Measurements from ENCODE around the gene KCNK15.

Gene KCNK15

DNA sequence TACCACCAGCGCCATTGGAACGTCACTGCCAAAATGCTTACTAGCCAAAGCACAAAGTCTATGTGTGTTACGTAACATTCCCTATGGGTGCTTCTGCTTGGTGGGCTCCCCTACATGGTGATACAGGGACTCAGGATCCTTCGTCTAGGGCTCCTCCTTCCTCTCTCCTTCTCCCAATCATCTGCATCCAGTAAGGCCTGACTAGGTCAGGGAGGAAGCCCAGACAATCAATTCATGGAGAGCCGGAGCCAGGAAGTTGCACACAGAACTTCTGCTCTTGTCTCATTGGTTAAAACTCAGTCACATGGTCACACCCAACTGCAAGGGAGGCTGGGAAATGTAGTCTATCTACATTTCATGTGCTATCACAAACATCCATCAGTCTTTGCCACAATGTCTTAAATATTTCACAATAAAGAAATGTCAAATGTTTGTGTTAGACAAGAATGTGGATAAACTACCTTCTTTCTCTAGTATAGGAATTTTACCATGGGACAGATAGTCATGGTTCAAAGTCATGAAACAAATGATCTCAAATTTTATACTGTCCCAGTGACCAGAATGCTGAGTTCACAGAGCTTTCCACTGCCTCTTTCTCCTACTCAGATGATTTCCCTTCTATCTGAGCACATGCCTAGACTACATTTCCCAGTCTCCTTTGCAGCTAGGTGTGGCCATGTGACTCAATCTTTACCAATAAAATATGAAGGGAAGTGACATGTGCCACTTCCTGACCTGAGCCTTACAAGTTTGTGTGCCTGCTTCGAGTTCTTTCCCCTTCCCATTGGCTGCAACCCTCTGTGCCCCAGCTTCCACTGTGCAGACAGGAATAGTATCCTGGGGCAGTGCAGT lies 9.3 kb upstream of the KCNK15 start:
- peak; percentile 76 for DNase-seq

DNA sequence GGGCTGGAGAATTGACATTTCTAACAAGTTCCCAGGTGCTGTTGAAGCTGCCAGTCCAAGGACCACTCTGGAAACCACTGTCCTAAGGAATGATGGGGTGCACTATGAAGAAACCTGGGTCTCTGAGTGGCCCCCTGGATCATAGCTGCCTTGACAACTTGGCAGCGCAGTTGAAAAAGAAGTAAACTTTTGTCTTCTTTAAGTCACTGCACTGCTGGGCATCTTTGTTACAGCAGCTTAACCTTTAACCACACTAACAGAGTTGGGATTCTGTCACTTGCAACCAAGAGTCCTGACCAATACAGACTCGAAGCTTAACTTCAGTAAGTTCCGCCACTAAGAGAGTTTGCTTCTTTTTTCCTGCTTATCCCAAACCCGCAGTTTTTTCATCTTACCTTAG lies 8.5 kb upstream of the KCNK15 start:
- DNase-seq, result no peak

DNA sequence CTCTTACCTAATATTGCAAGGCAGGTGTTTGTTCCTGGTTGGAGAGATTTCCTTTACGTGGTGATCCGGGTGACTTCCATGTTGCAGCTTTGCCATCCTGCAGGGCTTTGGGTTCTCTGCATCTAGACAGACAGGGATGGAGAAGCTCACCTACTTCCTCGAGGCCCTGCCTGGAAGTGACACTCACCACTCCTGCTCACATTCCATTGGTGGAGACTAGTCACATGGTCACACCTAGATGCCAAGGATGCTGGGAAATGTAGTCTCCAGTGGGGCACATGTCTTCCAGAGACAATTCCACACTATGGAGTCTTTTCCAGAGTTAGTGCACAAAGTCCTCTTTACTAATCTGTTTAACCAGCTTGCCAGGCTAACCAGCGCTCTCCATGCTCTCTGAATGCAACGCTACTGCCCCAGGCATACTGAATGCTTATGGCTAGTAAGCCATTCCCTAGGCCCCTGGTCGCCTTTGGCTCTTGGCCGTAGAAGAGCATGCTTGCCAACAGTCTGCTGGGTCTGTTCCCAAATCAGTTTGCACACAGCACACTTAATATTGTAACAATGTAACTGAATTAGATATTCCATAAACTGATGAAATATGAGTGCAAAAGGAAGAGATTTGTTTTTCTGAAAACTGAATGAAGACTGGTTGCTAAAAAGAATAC lies 6.7 kb upstream of the KCNK15 start:
- peak; percentile 94 for DNase-seq

DNA sequence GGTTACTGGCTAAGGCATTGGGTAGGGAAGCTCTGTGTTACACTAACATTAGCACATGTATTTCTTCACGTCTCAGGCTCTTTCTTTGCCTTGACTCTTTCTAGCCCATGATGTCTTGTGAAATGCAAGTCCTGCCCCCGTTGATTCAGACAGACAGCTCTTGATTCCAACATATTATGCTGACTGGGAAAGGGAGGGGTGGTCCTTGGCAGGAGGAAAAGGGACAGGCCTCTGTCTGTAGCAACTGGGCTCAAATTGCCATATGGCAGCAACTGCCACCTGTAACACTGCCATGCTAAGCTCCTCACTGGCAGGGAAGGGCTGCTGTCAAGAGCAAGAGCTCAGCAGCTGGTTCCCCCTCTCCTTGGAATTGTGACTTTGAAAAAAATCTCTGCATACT lies 5.7 kb upstream of the KCNK15 start:
- no peak for DNase-seq

DNA sequence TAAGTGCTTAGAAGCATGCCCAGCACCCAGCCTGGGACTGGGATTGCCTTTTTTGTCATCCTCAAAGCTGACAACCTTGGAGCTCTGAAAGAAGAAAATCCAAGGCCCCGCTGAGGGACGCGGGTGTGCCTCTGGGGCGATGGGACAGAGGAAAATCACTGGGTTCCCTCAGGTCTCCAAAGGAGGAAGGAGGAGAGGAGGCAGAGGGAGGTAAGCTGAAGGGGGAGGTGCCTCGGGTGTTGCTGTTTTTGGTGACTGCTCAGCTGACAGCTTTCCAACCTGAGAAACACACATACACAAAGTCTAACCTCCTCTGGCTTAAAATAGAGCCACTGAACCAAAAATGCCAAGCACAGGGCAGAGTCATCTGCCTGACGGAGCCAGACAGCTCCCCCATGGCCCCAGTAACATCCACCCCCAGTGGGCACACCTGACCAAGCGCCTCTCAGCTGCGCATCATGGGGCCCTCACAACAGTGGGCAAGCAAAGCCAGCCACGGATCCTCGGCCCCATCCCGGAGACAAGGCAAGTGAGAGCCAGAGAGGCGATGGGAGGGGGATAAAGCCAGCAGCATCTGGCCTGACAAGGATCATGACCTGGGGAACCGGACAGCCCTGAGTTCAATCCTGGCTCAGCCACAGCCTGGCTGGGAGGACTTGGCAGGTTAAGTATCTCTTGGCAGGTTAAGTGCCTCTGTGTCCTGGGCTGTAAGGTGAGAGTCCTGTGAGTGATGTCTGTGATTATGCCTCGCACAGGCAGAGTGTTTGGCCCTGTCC lies 3.2 kb upstream of the KCNK15 start:
- DNase-seq, result no peak

DNA sequence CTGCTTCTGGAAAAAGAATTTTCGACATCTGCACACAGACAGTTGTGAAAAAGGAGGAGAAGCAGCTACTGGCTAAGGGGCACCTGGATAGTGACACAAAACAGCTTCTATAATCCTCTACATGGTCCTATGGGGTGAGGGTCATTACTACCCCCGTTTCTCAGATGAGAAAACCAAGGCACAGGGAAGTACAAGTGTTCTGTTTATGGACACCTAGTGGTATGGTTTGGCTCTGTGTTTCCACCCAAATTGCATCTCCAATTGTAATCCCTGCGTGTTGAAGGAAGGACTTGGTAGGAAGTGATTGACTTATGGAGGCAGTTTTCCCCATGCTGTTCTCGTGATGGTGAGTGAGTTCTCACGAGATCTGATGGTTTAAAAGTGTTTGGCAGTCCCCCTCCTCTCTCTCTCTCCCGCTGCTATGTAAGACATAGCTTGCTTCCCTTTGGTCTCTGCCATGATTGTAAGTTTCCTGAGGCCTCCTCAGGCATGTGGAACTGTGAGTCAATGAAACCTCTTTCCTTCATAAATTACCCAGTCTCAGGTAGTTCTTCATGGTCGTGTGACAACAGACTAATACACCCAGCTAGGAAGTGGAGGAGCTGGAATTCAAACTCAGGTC lies 2.5 kb upstream of the KCNK15 start:
- DNase-seq, result no peak

DNA sequence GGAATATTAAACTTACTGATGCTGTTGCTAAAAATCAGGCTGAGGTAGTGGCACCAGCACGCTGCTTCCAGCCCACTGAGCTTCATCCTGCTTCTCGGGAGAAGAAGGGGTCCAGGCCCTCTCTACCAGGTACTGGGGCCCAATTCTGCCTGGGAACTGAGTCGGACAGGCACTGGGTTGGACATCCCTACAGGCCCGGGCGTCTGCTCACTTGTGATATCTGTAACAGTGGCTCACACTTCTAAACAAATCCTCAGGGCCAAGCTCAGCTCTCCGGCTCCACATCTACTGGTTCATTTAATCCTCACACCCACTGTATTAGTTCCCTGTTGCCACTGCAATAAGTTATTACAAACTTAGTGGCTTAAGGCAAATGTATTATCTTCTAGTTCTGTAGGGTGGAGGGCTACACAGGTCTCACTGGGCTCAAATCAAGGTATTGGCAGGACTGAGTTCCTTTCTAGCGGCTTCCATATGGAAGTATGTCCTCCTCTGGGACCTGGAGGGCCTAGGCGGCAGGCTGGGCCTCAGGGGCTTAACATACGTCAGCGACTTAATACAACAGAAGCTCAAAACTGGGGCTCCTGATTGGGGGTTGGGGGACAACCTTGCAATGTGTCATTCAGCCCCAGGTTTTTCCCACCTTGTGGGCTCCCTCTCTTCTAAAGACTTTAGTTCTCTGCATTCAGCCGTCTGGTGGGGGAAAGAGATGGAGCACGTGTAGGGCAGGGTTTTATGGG lies 1.6 kb upstream of the KCNK15 start:
- DNase-seq, result no peak

DNA sequence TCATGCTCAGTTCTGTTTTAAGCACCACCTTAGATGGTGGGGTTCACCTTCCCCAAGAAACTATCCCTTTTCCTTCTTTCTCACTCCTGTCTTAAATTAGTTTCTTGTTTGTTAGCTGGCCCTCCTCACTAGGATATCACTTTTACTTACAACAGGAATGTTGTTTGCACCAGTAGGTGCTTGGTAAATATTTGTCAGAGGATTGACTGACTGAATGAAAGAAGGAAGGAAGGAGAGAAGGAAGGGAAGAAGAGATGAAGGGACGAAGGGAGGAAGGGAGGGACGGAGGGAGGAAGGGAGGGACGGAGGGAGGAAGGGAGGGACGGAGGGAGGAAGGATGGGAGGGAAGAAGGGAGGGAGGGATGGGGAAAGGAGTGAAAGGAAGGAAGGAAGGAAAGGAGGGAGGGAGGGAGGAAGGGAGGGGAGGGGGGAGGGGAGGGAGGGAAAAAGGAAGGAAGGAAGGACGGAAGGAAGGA lies 505 bp upstream of the KCNK15 start:
- peak; percentile 26 for DNase-seq

DNA sequence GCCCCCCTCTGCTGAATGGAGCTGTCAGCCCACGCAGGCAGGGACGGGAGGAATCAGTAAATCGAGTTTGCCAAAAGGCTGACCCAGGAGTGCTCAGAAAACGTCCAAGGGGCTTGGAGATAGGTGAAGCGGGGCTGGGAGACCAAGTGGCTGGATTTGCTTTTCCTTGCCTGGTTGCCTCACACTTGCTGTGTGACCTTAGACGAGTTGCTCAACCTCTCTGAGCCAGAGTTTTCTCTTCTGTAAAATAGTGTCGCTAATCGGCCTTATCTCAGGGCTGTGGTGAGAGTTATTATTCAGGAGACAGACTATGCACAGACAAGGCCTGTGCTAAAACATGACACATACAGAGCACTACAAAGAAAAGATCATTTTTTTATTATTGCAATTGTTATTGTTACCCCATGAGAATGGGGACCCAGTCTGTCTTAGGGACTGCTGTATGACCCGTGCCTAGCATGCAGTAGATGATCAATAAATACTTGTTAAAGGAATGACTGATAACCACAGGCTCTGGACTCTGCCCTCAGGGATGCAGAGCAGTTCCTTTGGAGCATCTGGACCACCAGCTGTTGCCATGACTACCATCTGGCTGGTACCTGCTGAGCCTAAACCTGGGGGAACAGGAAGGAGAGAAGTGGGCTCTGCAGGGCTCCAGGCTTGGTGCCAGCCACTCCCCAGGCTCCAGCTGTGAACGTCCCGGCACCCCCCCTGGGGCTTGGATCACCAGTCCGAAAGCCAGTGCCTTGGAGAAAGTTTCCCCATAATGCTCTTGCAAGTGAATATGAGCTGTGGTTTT lies 901 bp downstream of the KCNK15 start:
- peak; percentile 92 for DNase-seq

DNA sequence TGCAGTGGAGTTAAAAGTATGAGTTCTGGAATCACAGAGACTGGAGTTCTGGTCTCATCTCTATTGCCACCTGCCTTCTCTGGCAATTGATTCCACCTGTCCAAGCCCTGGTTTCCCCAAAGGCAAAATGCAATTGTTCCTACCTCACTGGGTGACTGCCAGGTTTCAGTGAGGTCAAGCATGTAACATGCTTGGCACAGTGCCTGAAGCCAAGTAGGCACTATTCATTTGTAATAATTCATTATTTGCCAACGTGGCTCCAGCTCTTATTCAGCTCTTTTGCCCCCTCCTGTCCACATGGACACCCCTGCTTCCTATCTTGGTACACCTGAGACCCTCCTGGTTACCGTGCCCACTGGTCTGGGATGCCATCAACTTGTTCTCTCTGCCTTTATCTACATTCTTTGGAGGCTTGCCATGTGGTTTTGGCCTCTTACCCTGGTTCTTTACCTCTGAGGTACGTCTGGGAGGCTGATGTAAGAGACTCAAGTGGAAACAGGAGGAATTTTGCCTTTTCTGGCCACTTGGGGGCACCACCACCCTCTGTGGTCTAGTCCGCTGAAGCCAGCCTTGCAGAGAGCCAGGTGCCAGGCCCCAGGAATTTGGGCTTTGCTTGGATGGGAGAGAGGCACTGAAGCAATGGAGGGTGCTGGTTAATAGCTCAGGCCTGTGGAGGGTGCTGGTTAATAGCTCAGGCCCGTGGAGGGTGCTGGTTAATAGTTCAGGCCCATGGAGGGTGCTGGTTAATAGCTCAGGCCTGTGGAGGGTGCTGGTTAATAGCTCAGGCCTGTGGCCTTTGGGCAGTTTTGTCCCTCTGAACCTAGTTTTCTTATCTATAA lies 1.7 kb downstream of the KCNK15 start:
- DNase-seq, result peak; percentile 96

DNA sequence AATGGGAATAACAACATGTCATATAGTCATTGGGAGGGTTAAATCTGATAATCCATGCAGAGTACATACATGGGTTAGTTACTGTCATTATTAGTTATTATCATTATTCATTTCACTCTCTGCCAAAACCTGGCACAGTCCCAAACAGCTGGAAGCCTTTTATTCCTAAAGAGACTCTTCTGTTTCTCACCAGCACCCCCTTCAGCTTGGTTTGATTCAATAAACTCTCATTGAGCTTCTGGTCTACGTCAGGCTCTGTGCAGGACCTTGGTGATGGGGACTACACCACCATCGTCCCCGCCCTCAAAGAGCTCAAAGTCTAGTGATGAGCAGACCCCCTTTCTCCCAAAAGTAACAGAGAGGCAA lies 2.3 kb downstream of the KCNK15 start:
- peak; percentile 62 for DNase-seq

DNA sequence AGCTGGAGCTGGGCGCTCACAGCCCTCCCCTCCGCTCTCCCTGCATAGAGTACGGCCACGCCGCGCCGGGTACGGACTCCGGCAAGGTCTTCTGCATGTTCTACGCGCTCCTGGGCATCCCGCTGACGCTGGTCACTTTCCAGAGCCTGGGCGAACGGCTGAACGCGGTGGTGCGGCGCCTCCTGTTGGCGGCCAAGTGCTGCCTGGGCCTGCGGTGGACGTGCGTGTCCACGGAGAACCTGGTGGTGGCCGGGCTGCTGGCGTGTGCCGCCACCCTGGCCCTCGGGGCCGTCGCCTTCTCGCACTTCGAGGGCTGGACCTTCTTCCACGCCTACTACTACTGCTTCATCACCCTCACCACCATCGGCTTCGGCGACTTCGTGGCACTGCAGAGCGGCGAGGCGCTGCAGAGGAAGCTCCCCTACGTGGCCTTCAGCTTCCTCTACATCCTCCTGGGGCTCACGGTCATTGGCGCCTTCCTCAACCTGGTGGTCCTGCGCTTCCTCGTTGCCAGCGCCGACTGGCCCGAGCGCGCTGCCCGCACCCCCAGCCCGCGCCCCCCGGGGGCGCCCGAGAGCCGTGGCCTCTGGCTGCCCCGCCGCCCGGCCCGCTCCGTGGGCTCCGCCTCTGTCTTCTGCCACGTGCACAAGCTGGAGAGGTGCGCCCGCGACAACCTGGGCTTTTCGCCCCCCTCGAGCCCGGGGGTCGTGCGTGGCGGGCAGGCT lies 4.6 kb downstream of the KCNK15 start:
- DNase-seq, result no peak

DNA sequence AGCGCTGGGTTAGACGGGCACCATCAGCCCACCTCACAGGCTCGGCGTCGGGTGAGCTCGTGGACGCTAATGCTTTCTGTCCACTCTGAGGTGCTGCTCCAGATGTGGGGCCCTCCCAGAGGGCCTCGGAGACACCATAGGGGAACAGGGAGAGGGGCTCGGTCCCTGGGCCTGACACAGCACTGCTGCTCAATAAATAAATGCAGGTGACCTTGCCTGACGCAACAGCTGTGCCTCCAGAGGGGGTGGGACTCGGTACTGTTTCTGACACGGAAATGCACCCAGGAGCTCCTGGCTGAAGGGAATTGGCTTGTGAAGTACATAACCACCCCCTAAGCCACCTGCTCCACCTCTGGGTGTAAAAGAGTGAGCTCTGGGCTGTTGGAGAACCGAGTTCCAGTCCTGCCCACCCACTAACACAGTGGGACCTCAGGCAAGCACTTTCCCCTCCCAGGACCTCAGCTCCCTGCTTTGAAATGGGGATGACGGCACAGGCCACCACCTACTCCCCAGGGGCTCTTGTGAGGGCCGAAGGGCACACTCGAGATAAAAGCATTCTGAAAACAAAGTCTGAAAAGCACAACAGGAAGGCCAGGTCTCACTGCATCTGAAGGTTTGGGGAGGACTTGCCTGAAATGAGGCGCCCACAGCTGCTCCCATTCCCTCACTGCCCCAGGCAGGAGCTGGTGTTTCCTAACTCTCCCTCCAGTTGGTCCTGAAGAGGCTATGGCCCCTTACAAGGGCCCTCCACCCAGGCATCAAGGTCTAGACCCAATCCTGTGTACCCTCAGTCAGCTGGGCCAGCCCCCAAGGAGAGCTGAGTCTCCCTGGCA lies 6.7 kb downstream of the KCNK15 start:
- DNase-seq, result no peak

DNA sequence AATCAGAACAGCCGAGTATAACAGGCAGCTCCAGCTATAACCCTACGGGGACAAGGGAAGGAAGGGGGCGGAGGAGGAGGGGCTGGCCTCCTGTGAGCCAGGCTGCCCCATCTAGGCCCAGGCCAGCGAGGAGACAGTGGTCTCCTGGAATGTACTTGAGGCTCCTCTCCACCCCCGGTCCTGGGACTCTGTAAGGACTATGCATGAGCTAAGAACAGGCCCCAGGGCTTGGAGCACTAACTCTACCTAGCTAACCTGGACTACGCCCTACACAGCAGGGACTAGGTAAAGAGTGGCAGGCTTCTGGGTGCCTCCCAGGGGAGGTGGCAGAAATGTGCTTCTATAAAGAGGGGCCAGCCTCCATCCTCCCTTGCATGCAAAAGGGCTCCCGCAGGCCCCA lies 8.9 kb downstream of the KCNK15 start:
- DNase-seq, result no peak

DNA sequence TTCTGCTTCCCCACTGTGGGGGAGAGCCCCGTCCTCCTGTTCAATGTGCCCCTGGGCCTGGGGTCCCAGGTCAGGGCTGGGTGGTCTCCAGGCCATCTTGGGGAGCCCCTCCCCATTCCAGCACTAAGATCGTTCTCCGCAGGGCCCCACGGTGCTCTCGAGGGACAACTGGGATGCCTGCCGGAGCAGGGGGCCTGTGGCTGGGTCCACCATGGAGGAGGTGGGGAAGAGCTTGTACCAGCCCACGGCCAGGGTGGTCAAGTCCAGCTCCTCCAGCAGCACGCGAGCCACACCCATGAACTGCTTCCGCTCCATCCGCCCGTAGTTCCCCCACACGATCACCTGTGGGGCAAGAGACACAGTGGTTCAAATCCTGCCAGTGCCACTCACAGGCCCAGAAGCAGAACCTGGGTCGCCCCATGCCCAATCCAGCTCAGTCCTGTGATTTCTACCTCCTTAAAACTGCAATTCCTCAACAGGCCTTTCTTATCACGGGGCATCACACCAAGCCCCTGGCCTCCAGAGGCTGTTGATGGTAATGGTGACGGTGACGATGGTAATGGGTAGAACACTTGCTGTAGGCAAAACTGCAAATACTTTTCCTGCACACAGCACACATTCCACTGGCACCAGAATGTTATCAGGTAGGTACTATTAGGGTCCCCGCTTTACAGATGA lies 10.5 kb downstream of the KCNK15 start:
- no peak for DNase-seq

DNA sequence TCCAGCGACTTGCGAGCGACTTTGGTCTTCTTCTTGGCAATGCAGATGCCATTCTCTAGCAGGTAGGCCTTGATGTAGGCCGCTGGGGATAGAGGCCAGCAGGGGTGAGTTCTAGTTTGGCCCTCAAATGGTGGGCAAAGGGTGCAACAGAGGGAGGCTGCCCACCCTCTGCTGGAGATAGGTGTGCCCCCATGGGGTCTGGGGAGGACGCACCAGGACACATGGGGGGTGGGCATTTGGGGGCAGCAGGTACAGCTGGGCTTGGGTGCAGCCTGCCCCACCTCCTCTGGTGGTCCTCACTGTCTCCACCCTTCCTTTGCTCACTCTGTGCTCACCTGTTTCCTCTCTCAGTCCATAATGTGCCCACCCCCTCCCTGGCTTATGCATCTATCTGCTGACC lies 11.3 kb downstream of the KCNK15 start:
- DNase-seq, result no peak

DNA sequence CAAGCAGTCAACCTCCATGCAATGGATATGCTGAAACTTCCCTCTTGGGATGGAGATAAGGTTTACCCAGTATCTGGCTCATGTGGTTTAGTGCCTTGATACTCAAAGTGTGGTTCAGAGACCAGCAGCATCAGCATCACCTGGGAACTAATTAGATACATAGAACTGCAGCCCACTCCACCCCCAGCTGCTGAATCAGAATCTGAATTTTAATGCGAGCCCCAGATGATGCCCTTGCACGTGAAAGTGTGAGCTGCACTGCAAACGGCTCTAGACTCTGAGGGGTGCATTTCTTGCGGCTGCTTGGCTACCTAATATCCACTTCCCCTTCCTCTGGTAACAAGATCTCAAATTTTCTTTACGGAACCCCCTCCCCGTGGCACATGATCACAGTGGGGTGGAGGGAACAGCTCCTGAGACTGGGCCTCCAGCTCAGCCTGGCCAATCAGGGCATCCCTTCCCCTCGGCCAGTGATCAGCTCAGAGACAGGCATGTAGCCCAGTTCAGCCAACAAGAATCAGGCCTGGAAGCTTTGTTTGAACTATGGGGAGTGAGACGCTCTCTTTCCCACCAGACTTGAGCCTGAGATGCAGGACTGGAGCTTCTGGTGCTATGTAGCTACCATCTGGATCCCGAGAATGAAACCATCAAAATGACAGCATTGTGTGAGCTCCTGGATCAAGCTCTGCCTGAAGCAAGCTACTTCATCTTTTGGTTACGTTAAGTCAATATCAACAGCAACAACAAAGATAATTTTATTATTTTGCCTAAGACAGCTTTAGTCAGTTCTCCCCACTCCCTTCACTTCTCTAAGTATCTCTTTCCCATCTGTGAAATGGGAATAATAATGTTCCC lies 12.8 kb downstream of the KCNK15 start:
- no peak for DNase-seq

Measured in DMS53 (cell line).